H1 (cell line): ENCODE data around the gene HLTF. TPM values are rescaled to one million over a fixed set of nuclear protein-coding genes. Genes with fewer than 3 reads are reported as not detected.

Source experiments
- ASH2L ChIP-seq: fragments of 200-600, 300-600 bp; sonication (generic); IDR thresholded peaks from one replicate; pipeline ENCODE4 v1.7.1; 2017; ENCODE audit warnings: low read length
- CHD2 ChIP-seq: IDR thresholded peaks from 2 replicates; pipeline ENCODE4 v1.6.1; 2012; ENCODE audit warnings: low read length, improper control_type of control experiment
- CREB1 ChIP-seq: IDR thresholded peaks from 2 replicates; pipeline ENCODE4 v1.6.1; 2012; ENCODE audit warnings: inconsistent platforms
- CTBP2 ChIP-seq: IDR thresholded peaks from 2 replicates; pipeline ENCODE4 v1.7.0; 2011; ENCODE audit warnings: borderline replicate concordance, mild to moderate bottlenecking, moderate library complexity, mixed read lengths, low read length; ENCODE audit not compliant: insufficient read depth, insufficient read length
- EP300 ChIP-seq, 2 experiments: IDR thresholded peaks; 1 replicate in 1 of 2; 2 replicates in 1 of 2; pipeline ENCODE4 v1.6.1; 2011 to 2012; ENCODE audit warnings: low read depth in 2 of 2, low read length in 2 of 2, mild to moderate bottlenecking in 2 of 2, borderline replicate concordance in 1 of 2, inconsistent platforms in 1 of 2, moderate library complexity in 1 of 2
- GTF2F1 ChIP-seq: IDR thresholded peaks from 2 replicates; pipeline ENCODE4 v1.6.1; 2012; ENCODE audit warnings: low read depth, low read length, improper control_type of control experiment, borderline replicate concordance
- JUN ChIP-seq: IDR thresholded peaks from 2 replicates; pipeline ENCODE4 v1.6.1; 2011; ENCODE audit warnings: low read depth, mild to moderate bottlenecking, improper control_type of control experiment, low read length
- KDM4A ChIP-seq: IDR thresholded peaks from one replicate; pipeline ENCODE4 v1.7.1; 2012; ENCODE audit warnings: low read depth, mild to moderate bottlenecking, moderate library complexity, low read length, inconsistent platforms; ENCODE audit not compliant: severe bottlenecking
- MAX ChIP-seq: IDR thresholded peaks from 2 replicates; pipeline ENCODE4 v1.6.1; 2012; ENCODE audit warnings: inconsistent platforms
- PHF8 ChIP-seq: fragments of 200-600 bp; sonication (generic); conservative IDR thresholded peaks from 2 replicates; pipeline ENCODE4 v1.7.1; 2012; ENCODE audit warnings: low read depth, mild to moderate bottlenecking, inconsistent platforms, low read length, moderate library complexity
- RBBP5 ChIP-seq: IDR thresholded peaks from 2 replicates; pipeline ENCODE4 v1.7.1; 2012; ENCODE audit warnings: low read depth, mild to moderate bottlenecking, inconsistent platforms, low read length, moderate library complexity, borderline replicate concordance
- RXRA ChIP-seq: IDR thresholded peaks from 2 replicates; pipeline ENCODE4 v1.6.1; 2011; ENCODE audit warnings: low read depth, mild to moderate bottlenecking, low read length, moderate library complexity; ENCODE audit not compliant: insufficient read depth
- SP1 ChIP-seq: IDR thresholded peaks from 2 replicates; pipeline ENCODE4 v1.6.1; 2011; ENCODE audit warnings: low read depth, low read length
- SP2 ChIP-seq: IDR thresholded peaks from 2 replicates; pipeline ENCODE4 v1.6.1; 2012; ENCODE audit warnings: mild to moderate bottlenecking, low read length, inconsistent platforms
- SUZ12 ChIP-seq: fragments of 200-600 bp; sonication (generic); IDR thresholded peaks from 2 replicates; pipeline ENCODE4 v1.6.1; 2012; ENCODE audit warnings: mild to moderate bottlenecking, inconsistent platforms, low read length, moderate library complexity, mixed read lengths
- TAF1 ChIP-seq: IDR thresholded peaks from 2 replicates; pipeline ENCODE4 v1.6.1; 2011; ENCODE audit warnings: mild to moderate bottlenecking, low read depth, low read length
- TAF7 ChIP-seq: optimal IDR thresholded peaks from 2 replicates; pipeline ENCODE3; 2011; ENCODE audit warnings: low read depth, mild to moderate bottlenecking, inconsistent platforms, low read length, moderate library complexity, borderline replicate concordance
- TEAD4 ChIP-seq: IDR thresholded peaks from 2 replicates; pipeline ENCODE4 v1.6.1; 2012; ENCODE audit warnings: low read depth, low read length, inconsistent platforms, mixed read lengths
- YY1 ChIP-seq: IDR thresholded peaks from 2 replicates; pipeline ENCODE4 v1.6.1; 2011; ENCODE audit warnings: low read depth, mild to moderate bottlenecking, low read length
- polyA plus RNA-seq, 7 experiments: library from polyadenylated mRNA; depleted of rRNA in 3 of 7; stranded (reverse) in 5 of 7; unstranded in 2 of 7; fragments of >200 nt in 5 of 7; fragments of 200-250 nt in 2 of 7; gene quantifications; 1 replicate in 5 of 7; 2 replicates in 1 of 7; 4 replicates in 1 of 7; pipeline versions ENCODE4 v1.2.1 to v1.2.3, GENCODE V29; 2011 to 2013; ENCODE audit warnings: missing spikeins in 2 of 7, mixed read lengths in 2 of 7
- total RNA-seq: library from RNA; stranded (reverse); fragmentation: NEBNext Ultra II Directional; extraction: Animal tissue kit (Norgen Biotek cat#: 25700); gene quantifications from 2 replicates; pipeline ENCODE4 v1.2.1, GENCODE V29; 2021
- TF ChIP-seq, protein P1 (sequence below): IDR thresholded peaks from 2 replicates; pipeline ENCODE4 v1.6.1; 2012; ENCODE audit warnings: inconsistent platforms

HLTF gene
- total and polyA plus RNA-seq, 2 of the 8 experiments (the other 6 are each of a cell fraction or from before 2014, with no cell fraction given) = 18.1 to 60.3 TPM

GRCh38 chr3:149086232-149086988 is at the start of gene HLTF (continued):
- TF ChIP-seq RXRA = 0 out of 2 replicates have a peak, but pooled peaks have one; percentile 19
- TF ChIP-seq MAX = peak; percentile 100
- peak; percentile 92 for TF ChIP-seq CHD2
- peak; percentile 75; the same call in 1 of the 2 replicates for TF ChIP-seq GTF2F1
- peak; percentile 93 for TF ChIP-seq ASH2L
- peak; percentile 26 for TF ChIP-seq CTBP2
- TF ChIP-seq TAF7 = peak; percentile 12
- peak; percentile 52; the same call in 1 of the 2 replicates for TF ChIP-seq RBBP5
- TF ChIP-seq TAF1 = no peak; the same call in 1 of the 2 replicates
- TF ChIP-seq EP300 (IDR thresholded peaks at IDR 0.05; ENCODE audit: borderline replicate concordance in 1 of 2, low read depth in 2 of 2, low read length in 2 of 2) = peak in 1 of 2 experiments; percentile 62; a peak in 1 of 3 replicates
- peak; percentile 67 for TF ChIP-seq PHF8
- peak; percentile 82 for TF ChIP-seq CREB1
- TF ChIP-seq SP1 = peak; percentile 99
- TF ChIP-seq JUN = 0 out of 2 replicates have a peak, but pooled peaks have one; percentile 11
- peak; percentile 79 for TF ChIP-seq SP2
- no peak for TF ChIP-seq SUZ12
- TF ChIP-seq TEAD4 = no peak; the same call in 1 of the 2 replicates
- 0 out of 2 replicates have a peak, but pooled peaks have one; percentile 3 for TF ChIP-seq YY1
- peak; percentile 94 for TF ChIP-seq KDM4A
- TF ChIP-seq, protein P1, sequence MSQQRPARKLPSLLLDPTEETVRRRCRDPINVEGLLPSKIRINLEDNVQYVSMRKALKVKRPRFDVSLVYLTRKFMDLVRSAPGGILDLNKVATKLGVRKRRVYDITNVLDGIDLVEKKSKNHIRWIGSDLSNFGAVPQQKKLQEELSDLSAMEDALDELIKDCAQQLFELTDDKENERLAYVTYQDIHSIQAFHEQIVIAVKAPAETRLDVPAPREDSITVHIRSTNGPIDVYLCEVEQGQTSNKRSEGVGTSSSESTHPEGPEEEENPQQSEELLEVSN = peak; percentile 100
